Gastroesophageal sphincter (tissue), 3 donors: ENCODE data around the gene CFAP74.

Source experiments
- POLR2A ChIP-seq, 2 donors: fragments of 450-650 bp; IDR thresholded peaks; one replicate each; pipeline ENCODE4 v1.6.1; 2017; ENCODE audit warnings: antibody characterized with exemption in 2 of 2, mild to moderate bottlenecking in 2 of 2, moderate library complexity in 1 of 2
- POLR2AphosphoS5 ChIP-seq: sonication (generic); formaldehyde crosslinking; IDR thresholded peaks from one replicate; pipeline ENCODE4 v1.6.1; 2017; ENCODE audit warnings: antibody characterized with exemption
- TF ChIP-seq, protein P1 (sequence below), 4 experiments: fragments of 200-600 bp in 2 of 4; fragments of 450-650 bp in 2 of 4; sonication (generic) in 1 of 4; IDR thresholded peaks; one replicate each; pipeline ENCODE4 v1.5.1; 2017 to 2019; ENCODE audit warnings: antibody characterized with exemption in 4 of 4, mild to moderate bottlenecking in 2 of 4, moderate library complexity in 2 of 4

DNA sequence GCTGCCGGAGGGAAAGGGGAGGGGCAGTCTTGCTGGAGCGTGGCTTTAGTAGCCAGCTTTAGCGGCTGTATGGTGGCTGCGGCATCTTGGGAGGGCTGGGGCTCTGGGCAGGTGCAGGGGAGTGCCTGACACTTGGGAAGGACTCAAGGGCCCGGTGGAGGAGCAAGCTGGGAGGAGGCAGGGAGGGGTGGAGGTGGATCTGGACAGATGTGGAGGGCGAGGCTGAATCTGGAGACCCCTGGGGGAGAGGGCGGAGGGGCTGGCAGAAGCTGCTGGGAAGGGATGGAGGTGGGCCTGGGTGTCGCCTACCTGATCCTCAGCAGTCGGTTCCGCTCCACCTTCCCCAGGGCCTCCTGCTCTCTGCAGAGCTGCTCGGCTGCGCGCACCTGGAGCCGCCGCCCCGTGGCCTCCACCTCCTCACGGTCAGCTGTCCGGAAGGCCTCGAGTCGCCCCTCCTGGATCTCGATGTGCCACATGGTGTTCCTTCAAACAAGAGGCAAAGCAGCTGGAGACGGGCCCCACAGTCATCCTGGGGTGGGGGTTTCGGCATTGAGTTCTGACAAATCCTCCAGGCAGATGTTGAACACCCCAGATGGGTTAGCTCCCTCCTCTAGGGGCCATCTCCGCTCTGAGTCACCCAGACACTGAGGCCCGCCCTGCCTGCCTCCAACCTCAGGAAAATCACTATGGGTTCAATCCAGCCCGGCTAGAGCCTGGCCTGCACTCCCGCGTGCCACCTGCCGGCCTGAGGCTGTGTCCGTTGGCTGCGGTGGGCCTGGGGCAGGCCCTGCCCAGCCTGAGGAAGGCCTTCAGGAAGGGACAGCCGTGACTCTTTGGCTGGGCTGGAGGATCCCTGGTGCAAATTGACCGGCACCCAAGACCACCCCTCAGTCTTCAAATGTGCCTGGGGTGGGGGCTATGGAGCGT lies 29.6 kb downstream of the CFAP74 start:
- TF ChIP-seq, protein P1, sequence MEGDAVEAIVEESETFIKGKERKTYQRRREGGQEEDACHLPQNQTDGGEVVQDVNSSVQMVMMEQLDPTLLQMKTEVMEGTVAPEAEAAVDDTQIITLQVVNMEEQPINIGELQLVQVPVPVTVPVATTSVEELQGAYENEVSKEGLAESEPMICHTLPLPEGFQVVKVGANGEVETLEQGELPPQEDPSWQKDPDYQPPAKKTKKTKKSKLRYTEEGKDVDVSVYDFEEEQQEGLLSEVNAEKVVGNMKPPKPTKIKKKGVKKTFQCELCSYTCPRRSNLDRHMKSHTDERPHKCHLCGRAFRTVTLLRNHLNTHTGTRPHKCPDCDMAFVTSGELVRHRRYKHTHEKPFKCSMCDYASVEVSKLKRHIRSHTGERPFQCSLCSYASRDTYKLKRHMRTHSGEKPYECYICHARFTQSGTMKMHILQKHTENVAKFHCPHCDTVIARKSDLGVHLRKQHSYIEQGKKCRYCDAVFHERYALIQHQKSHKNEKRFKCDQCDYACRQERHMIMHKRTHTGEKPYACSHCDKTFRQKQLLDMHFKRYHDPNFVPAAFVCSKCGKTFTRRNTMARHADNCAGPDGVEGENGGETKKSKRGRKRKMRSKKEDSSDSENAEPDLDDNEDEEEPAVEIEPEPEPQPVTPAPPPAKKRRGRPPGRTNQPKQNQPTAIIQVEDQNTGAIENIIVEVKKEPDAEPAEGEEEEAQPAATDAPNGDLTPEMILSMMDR (IDR thresholded peaks at IDR 0.05), result no peak
- TF ChIP-seq POLR2A (IDR thresholded peaks at IDR 0.05), result no peak
- no peak for TF ChIP-seq POLR2AphosphoS5
